Osteocyte (in vitro differentiated cells): ENCODE data around the gene CTBP2. TPM values are rescaled to one million over a fixed set of nuclear protein-coding genes. Genes with fewer than 3 reads are reported as not detected.

Experiments
- DNase-seq: peaks from one replicate; pipeline ENCODE4 v3.0.0; 2021; ENCODE audit warnings: mixed read lengths; ENCODE audit not compliant: unreplicated experiment; ENCODE audit errors: extremely low spot score
- H3K27ac Mint-ChIP-seq: one replicate; pipeline ENCODE4 v1.8.0; 2021; ENCODE audit warnings: mild to moderate bottlenecking, mixed read lengths; ENCODE audit not compliant: unreplicated experiment
- H3K27me3 Mint-ChIP-seq: one replicate; pipeline ENCODE4 v1.8.0; 2021; ENCODE audit warnings: mixed read lengths; ENCODE audit not compliant: unreplicated experiment
- H3K36me3 Mint-ChIP-seq: one replicate; pipeline ENCODE4 v1.8.0; 2021; ENCODE audit warnings: mixed read lengths; ENCODE audit not compliant: unreplicated experiment
- H3K4me1 Mint-ChIP-seq: one replicate; pipeline ENCODE4 v1.8.0; 2021; ENCODE audit warnings: mixed read lengths; ENCODE audit not compliant: unreplicated experiment
- H3K4me3 Mint-ChIP-seq: one replicate; pipeline ENCODE4 v1.8.0; 2021; ENCODE audit warnings: mild to moderate bottlenecking, moderate library complexity, mixed read lengths; ENCODE audit not compliant: unreplicated experiment
- H3K9me3 Mint-ChIP-seq: one replicate; pipeline ENCODE4 v1.8.0; 2021; ENCODE audit warnings: mixed read lengths; ENCODE audit not compliant: unreplicated experiment
- total RNA-seq: library from RNA; stranded (reverse); gene quantifications from 2 replicates; pipeline ENCODE4 v1.2.1, GENCODE V29; 2021
- TF ChIP-seq, protein P1 (sequence below): fragments of 200-600 bp; sonication (generic); IDR thresholded peaks from 2 replicates; pipeline ENCODE4 v1.5.0; 2021; ENCODE audit warnings: antibody characterized with exemption, mild to moderate bottlenecking, moderate library complexity

The CTBP2 gene
- total RNA-seq, 1 donor from 2014 or later, result 125 TPM

DNA sequence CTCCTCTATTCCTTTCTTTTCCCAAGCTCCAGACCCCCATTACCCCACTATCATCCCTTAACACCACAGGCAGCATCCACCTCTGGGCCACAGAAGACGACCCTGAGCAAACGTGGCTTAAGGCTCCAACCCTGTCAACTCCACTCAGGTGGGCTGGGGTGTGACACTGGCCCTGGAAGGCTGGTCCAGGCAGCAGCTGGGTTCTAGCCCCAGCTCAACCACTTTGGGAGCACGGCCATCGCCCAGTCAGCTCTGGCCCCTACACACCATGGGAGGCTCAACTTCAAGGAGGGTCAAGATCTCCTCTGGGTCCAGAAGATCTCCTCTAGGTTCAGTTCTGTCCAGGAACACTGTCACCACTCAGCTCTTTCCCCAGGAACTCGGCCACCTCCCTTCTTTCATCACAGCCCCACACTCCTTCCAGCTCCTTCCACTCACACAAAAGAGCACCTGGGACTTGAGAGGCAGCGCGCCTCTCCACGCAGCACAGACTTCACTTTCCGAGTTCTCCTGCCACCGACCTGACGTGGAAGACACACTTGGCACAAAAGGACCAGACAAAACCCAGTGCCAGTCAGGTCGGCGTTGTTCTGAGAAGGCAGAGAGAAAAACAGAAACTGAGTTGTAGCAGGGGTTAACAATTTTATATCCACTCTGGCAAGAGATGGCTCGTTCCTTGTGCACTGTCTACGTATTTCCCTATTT is 84.1 kb downstream of the CTBP2 start:
- peaks cover 29% of the 10 kb centered on the region for H3K4me1 Mint-ChIP-seq
- no peak overlapping the region for H3K4me3 Mint-ChIP-seq
- no peaks in the 10 kb centered on the region for H3K9me3 Mint-ChIP-seq
- no peak for DNase-seq
- TF ChIP-seq, protein P1, sequence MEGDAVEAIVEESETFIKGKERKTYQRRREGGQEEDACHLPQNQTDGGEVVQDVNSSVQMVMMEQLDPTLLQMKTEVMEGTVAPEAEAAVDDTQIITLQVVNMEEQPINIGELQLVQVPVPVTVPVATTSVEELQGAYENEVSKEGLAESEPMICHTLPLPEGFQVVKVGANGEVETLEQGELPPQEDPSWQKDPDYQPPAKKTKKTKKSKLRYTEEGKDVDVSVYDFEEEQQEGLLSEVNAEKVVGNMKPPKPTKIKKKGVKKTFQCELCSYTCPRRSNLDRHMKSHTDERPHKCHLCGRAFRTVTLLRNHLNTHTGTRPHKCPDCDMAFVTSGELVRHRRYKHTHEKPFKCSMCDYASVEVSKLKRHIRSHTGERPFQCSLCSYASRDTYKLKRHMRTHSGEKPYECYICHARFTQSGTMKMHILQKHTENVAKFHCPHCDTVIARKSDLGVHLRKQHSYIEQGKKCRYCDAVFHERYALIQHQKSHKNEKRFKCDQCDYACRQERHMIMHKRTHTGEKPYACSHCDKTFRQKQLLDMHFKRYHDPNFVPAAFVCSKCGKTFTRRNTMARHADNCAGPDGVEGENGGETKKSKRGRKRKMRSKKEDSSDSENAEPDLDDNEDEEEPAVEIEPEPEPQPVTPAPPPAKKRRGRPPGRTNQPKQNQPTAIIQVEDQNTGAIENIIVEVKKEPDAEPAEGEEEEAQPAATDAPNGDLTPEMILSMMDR, result no peak
- H3K27me3 Mint-ChIP-seq, result no peaks in the 10 kb centered on the region
- H3K36me3 Mint-ChIP-seq, result peaks cover 34% of the 10 kb centered on the region
- H3K27ac Mint-ChIP-seq, result no peak overlapping the region

DNA sequence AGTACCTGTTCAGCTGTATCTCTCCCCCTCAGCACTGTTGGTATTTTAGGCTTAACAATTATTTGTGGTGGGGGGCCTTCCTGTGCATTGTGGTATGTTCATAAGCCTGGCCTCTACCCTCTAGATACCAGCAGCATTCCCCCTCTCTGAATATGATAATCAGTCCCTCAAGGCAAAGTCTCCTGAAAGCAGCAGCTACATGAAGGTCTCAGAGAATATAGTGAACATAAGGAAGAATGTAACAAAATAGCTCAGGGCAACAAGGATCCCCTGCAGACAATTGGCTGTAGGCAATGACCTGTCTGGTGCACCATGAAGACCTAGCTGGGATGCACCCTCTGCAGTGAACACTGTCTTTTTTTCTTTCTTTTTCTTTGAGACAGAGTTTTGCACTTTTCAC is 86.4 kb downstream of the CTBP2 start:
- Mint-ChIP-seq H3K4me1 (peaks cover 24% of the 10 kb centered on the region), H3K9me3 (no peaks in the 10 kb centered on the region), H3K36me3 (peaks cover 30% of the 10 kb centered on the region), H3K4me3 (no peak overlapping the region), H3K27me3 (no peaks in the 10 kb centered on the region), H3K27ac (no peak overlapping the region)
- TF ChIP-seq, protein P1, result no peak
- DNase-seq, result no peak

DNA sequence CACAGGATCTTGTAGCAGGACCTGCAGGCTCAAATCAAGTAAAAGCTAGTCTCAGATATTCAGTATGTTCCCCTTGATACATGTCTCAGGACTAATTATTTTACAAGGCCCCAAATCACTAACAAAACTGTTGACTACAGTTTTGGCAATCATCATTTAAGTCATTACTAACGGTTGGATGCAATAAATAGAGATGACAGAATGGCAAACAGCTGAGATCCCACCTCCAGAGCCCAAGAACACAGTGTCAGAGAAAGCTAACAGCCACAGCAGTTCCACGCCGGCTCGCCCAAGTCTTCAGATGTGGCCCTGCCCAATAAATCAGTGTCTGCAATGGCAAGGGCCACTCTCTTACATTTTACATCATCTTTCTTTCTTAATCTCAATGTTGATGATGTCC is 87.6 kb downstream of the CTBP2 start:
- Mint-ChIP-seq H3K36me3 (peaks cover 30% of the 10 kb centered on the region), H3K27ac (no peak overlapping the region), H3K9me3 (no peaks in the 10 kb centered on the region), H3K4me1 (peaks cover 34% of the 10 kb centered on the region), H3K4me3 (no peak overlapping the region), H3K27me3 (no peaks in the 10 kb centered on the region)
- DNase-seq, result no peak
- TF ChIP-seq, protein P1, result no peak

DNA sequence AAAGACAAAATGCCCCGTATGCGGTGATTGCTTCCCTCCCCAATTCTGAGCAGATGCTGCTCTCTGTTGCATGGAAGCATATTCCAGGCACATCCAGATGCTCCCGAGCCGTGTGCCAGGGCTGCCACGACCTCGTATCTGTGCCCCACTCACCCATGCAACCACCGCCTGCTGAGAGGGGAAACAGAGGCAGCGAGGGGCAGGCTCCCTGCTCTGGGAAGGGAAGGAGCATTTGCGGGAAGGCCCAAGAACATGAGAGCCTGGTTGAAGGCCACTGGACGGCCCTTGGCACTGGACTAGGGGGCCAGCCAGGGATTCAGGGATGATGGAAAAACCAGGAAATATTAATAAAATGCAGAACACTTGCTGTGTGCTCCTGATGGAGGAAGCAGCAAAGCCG is 89.4 kb downstream of the CTBP2 start:
- DNase-seq, result no peak
- H3K4me3 Mint-ChIP-seq, result no peak overlapping the region
- TF ChIP-seq, protein P1, result no peak
- peaks cover 21% of the 10 kb centered on the region for H3K36me3 Mint-ChIP-seq
- no peaks in the 10 kb centered on the region for H3K27me3 Mint-ChIP-seq
- H3K27ac Mint-ChIP-seq, result no peak overlapping the region
- peaks cover 42% of the 10 kb centered on the region for H3K4me1 Mint-ChIP-seq
- no peaks in the 10 kb centered on the region for H3K9me3 Mint-ChIP-seq

DNA sequence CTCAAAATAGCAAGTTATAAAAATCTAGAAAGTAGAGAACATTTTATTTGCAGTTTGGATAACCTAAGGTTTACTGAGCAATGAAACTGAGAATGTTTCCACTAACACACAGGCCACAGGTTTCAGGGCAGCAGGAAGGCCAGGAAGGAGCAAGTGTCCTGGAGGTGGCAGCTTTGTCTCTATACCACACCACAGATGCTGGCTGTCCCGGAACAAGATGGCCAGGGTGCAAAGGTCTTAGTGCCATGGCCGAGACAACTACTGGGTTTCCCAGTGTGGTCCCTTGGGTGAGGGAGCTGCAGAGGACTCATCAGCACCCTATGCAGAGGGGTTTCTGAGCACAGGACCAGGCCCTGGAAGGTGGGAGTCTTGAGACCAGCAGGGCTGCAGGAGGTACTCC is 92.0 kb downstream of the CTBP2 start:
- TF ChIP-seq, protein P1, result no peak
- Mint-ChIP-seq H3K4me1 (peaks cover 52% of the 10 kb centered on the region), H3K36me3 (peaks cover 12% of the 10 kb centered on the region), H3K27me3 (no peaks in the 10 kb centered on the region), H3K27ac (no peak overlapping the region), H3K9me3 (no peaks in the 10 kb centered on the region), H3K4me3 (no peak overlapping the region)
- no peak for DNase-seq
